ENCODE data around the gene ABHD1.

GRCh38 chr2:27175330-27175729, 51.7 kb downstream of the ABHD1 start:
- TF ChIP-seq ZBTB33 (IDR thresholded peaks at IDR 0.05) (no peak), CTCF (IDR thresholded peaks at IDR 0.05; ENCODE audit: low read depth, low read length, missing input control) (no peak), REST (IDR thresholded peaks at IDR 0.05) (no peak), TAF1 (conservative IDR thresholded peaks at IDR 0.05) (no peak), JUND (IDR thresholded peaks at IDR 0.05) (no peak), YY1 (IDR thresholded peaks at IDR 0.05) (no peak), RAD21 (IDR thresholded peaks at IDR 0.05) (no peak), MAX (IDR thresholded peaks at IDR 0.05) (no peak), RXRA (IDR thresholded peaks at IDR 0.05) (no peak), ATF3 (IDR thresholded peaks at IDR 0.05) (no peak)
